Hematopoietic multipotent progenitor cell treated with erythropoietin and hydrocortisone succinate and interleukin-3 and kit ligand, for 6 days (in vitro differentiated cells): ENCODE measurements around the gene RAB40B.
A peak's percentile ranks its signal among the peaks of the same experiment; 100 is the strongest.

Experiments used
- DNase-seq: peaks from one replicate; pipeline ENCODE4 v3.0.0-alpha.2; 2015

RAB40B gene

DNA sequence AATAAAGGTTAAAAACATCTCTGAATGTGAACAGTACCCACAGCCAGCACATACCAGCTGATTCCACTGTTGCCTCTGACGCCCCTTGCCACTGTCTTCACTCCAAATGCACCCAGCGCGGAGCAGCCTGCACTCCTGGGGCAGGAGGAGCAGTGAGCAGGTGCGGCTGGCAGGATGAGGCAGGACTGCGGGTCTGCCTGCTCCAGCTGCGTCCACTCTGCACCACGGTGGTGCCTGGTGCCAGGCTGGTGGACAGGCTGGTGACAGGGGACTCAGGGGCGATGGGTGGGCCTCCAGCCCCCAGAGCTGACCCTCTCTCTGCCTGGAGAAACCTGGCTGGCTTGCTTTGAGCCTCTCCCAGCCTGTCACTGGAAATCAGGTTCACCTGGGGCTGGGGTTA, 9.4 kb downstream of the RAB40B start:
- no peak for DNase-seq

GRCh38 chr17:82687871-82688270, 10.6 kb downstream of the RAB40B start:
- no peak for DNase-seq

- no peak for DNase-seq
These were observed 11.1 kb downstream of the RAB40B start for GRCh38 chr17:82687375-82687861.

DNA sequence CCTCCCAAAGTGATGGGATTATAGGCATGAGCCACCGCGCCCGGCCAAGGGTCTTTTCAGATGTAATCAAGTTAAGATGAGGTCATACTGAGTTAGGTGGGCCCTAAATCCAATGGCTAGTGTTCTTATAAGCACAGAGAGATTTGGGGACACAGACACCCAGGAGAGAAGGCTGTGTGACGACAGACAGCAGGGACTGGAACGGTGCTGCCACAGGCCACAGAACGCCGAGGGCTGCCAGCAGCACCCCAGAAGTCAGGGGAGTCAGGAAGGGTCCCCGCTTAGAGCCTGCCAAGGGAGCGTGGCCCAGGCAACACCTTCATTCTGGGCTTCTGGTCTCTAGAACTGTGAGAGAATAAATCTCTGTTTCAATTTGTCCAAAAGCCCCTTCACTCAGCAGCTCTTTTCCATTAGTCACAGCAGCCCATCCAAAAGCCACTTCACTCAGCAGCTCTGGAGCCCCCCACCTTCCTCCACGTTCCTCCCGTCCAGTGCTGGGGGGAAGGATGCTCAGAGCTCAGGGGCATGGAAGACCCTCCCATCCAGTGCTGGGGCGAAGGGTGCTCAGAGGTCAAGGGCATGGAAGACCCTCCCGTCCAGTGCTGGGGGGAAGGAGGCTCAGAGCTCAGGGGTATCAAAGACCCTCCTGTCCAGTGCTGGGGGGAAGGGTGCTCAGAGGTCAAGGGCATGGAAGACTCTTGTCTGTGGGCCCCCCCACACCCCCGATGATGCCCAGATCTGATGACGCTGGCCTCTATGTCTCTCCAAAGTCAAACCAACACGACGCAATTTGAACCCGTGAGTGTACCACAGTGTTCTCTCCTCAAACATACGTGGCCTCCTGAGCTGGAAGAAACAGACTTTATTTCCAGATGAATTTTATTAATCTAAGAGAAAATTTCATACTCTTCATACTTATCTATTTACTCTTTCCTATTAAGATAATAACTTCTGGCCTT, 11.9 kb downstream of the RAB40B start:
- no peak for DNase-seq

DNA sequence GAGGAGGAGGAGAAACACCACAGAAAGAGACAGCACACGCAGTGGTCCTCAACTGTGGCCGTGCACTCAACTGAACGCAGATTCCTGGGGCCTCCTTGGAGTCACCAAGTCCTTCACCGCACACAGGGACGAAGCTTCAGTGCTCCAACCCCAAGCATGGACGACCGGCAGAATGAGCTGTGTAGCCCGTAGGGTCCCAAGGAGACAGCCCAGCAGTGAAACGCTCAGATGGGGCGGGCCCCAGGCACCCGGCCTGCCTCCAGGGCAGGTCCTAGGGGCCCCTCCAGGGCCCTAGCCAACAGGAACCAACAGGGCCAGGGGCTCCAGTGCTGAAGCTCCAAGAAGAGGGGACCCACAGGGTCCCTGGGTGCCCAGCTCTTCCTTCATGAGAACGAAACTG, 13.2 kb downstream of the RAB40B start:
- DNase-seq, result no peak

DNA sequence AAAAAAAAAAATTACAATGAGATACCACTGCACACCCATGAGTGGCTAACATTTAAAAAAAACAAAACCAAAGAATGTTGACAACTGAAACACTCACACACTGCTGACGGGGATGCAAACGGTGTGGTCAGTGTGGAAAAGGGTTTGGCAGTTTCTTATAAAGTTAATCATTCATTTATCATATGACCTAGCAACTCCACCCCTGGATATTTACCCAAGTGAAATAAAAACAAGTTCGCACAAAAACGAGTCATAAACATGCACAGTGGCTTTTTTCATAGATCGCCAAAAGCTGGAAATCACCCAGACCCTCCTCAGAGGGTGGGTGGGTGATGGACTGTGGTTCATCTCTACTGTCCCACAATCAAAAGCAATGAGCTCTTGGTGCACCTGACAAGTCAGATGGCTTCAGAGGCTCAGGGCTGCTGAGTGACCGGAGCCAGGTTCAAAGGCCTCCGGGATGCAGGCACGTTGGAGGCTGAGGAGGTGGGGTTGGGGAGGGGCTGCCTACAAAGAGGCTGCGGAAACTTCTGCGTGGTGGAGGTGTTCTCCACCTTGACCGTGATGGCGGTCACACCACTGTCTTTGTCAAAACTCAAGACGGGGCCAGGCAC, 14.2 kb downstream of the RAB40B start:
- DNase-seq, result no peak

- no peak for DNase-seq
These were observed 15.0 kb downstream of the RAB40B start for GRCh38 chr17:82683534-82683933.

DNA sequence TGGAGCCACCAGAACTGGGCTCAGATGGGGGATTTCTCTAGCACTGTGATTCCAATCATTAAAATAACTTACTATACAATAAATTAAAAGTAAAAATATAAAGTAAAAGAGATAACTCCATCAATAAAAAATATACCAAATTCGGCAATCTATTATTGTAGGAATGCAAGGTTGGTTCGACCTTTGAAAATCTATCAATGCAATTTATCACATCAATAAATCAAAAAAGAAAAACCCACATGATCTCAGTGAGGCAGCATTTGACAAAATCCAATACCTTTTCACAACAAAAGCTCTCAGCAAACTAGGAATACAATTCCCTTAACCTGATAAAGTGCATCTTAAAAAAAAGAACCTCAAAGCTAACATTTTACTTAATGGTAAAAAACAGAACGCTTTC, 17.0 kb downstream of the RAB40B start:
- no peak for DNase-seq

DNA sequence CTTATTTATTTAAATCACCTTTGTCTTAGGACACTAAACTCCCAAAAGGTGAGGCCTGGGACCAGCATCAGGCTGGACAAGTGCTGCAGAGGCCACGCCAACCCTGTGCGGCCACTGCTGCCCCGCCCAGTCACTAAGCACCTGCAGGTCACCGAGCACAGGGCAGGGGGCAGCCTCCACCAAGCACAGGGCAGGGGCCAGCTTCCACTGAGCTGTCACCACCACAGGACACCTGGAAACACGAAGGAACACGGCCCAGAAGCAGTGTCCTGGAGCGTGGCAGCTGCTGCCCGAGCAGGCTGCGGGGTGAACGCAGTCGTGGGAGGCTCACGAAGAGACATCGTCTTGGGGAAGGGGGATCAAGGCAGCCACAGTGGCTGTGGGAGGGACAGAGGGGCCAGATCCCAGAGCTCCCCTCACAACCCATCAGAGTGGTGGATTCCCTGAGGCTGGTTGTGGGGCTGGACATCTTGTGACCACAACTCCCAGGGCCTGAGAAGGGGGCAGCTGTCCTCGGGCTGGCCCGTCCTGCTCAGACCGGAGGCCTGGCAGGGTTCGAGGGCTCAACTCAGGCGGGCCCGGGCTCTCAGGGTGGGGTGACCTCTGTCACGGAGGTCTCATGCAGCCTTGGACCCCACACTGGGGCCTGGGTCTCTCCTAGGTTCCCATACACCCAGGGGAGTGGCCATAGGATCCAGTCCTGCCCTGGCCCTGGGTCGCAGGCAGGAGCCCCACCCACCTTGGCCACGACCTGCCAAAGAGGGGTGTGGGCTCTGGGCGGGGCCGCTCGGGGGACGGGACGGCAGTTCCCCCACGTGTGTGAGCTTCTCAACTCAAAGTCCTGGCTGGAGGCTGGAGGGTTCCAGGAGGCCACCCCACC, 18.7 kb downstream of the RAB40B start:
- no peak for DNase-seq

- DNase-seq, result no peak
These were observed 20.1 kb downstream of the RAB40B start for GRCh38 chr17:82678265-82678891.

- no peak for DNase-seq
These were observed 21.1 kb downstream of the RAB40B start for GRCh38 chr17:82677353-82677925.

DNA sequence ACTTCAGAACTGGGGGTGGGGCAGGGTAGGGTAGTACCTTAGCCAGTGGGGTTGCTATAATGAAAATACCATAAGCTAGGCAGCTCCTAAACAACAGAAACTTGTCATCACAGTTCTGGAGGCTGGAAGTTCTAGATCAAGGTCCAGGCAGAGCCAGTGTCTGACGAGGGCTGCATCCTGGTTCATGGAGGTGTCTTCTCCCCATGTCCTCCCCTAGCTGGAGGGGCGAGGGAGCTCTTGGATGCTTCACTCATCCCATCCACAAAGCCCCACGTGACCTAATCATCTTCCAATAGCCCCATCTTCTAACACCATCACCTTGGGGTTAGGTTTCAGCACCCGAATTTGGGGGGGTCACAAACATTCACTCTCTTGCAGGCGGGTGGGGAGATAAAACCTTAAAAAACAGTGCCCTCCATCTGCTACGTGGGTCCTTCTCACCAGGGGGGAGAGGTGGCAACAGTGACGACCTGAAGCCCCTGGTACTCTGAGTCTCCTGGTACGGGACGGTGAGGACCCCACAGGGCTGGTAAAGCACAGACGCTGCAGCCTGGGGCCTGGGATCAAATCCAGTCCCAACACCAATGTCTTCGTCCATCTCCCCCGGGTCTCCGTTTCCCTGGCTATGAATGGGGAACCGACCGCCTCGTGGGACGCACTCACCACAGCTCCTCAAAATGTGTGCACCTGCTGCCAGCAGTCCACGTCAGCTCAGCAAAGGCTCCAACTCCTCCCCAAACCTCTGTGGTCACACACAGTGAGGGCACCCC, 22.8 kb downstream of the RAB40B start:
- no peak for DNase-seq

- DNase-seq, result no peak
These were observed 23.6 kb downstream of the RAB40B start for GRCh38 chr17:82674656-82675475.

DNA sequence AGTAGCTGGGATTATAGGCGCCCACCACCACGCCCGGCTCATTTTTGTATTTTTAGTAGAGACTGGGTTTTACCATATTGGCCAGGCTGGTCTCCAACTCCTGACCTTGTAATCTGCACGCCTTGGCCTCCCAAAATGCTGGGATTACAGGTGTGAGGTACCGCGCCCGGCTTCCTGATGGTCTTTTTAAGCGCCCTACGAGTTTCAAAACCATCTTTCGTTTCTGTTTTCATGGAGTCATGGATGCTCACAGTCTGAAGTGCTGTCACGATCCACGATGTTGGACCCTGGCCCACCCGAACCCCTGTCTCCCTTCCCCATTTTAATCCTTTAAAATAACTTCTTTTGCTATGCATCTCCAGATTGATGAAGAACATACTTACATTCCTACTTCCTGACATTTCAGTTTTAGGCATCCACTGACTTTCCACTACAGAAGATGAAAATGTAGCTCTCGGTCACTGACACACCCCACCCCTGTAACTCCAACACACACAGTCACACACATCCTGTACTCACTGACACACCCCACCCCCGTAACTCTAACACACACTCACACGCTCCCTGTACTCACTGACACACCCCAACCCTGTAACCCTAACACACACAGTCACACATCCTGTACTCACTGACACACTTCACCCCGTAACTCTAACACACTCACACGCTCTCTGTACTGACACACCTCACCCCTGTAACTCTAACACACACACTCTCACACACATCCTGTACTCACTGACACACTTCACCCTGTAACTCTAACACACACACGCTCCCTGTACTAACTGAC, 27.6 kb downstream of the RAB40B start:
- DNase-seq, result no peak

- peak; percentile 92 for DNase-seq
These were observed 29.8 kb downstream of the RAB40B start for GRCh38 chr17:82668631-82669099.

DNA sequence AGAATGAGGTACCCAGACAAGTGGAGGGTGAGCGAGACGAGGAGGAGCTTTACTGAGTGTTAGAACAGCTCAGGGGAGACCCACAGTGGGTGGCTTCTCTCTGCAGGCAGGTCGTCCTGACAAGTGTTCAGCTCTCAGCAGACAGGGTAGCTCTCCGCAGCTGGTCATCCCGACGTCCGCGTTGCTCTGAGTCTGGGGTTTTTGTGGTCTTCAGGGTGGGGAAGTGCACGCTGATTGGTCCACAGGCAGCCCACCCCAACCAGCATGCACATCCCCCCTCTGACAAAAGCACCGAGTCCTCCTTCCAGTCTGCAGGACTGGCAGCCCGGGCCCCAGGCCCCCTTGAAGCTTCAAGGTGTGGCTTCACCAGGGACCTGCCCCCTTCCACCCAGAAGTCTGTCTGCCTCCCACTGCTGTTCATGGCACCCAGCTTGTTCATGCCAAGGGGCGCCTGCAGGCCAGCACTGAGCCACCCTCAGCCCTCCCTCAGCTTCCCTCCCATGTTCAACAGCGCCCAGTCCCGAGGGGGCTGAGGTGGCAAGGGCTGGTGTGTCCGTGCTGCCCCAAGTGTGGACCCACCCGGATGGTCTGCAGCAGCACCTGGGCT, 30.4 kb downstream of the RAB40B start:
- no peak for DNase-seq

DNA sequence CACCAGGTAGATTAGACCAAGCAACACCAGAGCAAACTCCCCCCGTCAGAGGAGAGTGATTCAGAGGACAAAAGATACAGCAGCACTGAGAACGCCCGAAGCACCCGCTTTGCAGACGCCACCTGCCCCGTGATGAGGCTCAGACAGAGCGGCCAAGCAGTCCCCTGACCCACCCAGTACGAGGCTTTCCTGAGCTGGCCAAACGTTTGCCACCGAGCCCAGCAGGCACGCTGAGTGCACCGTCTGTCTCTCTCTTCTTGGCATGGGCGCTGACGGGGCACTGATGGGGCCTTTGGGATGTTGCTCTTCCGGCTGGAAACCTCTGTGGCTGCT, 30.9 kb downstream of the RAB40B start:
- no peak for DNase-seq

GRCh38 chr17:82666931-82667667, 31.4 kb downstream of the RAB40B start:
- no peak for DNase-seq

DNA sequence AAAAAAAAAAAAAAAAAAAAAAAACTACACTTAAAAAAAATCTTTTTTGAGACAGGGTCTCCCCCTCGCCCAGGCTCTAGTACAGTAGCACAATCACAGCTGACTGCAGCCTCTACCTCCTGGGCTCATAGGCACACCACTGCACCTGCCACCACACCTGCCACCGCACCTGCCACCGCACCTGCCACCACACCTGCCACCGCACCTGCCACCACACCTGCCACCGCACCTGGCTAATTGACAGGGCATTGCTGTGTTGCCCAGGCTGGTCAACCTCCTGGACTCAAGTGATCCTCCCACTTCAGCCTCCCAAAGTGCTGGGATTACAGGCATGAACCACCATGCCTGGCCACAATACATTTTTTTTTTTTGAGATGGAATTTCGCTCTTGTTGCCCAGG, 32.6 kb downstream of the RAB40B start:
- DNase-seq, result no peak
